Measurements from ENCODE around the gene SPSB2.

SPSB2 gene

DNA sequence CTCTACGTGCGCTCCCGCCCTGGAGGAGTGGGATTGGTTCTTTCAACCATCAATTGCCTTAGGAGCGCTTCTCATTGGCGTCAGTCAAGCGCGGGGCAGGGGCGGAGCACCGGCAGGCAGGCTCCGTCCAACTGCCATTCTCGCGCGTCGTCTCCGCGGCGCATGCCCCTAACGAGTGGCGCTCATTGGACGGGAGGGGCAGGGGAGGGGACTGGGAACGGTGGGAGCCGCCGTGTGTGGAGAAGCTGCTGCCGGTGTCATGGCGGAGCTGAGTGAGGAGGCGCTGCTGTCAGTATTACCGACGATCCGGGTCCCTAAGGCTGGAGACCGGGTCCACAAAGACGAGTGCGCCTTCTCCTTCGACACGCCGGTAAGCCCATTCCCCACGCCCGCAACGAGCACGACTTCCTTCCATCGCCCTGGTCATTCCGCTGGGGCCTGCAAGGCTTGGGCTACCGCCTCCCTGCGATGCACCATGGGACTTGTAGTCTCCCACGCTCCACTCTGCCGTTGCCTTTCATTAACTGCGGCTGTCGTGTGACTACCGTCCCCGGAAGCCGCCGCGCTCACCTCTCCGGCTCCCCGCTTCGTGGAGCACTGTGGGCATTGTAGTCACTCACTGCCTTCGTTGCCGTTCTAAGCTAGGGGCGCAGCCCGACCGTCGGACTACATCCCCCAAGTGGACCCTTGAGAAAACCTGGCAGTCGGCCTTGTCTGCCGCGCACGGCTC, 21.0 kb downstream of the SPSB2 start, which contains the start of gene USP5:
USP5 (plus strand) TSS at position 230 of the 730 bp plus-strand sequence; CDS start at position 260, 30 bp downstream.
- DNase-seq (ENCODE audit: low read depth in 2 of 2), result peak; percentile 88 to 94

DNA sequence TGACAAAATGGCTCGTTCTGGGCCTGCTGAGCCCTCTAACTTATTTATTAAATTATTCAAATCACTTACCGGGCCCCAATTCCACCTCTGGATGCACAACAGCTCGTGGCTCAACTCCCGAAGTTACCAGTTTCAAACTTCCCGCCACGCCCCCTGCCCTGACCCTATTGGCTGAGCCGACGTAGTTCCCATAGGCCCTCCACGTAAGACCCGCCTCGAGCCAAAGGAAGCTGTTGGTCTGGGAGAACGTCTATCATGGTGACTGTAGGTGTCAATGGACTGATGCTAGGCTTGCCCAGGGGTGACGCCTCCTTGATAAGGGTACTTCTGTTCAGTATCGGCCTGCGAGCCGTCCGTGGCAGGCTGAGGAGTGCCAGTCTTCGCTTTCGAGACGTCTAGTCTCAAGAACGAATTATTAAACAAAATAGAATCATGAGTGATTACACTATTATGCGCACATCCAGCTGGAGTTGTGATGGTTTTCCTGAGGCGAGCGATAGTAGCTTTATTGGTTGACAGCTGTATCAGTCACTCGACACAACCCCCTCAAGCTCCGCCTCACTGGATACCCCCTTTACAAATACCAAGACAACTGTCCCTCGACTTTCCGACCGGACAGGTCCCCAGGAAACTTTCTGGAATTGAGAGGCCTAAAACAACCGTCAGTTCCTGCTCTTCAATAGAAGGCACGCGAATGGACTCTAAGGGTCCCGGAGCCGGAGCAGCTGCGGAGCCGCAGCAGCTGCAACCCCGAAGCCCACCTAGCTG, 21.8 kb downstream of the SPSB2 start, which contains the start of gene CDCA3:
CDCA3 (minus strand) TSS at position 134 of the 768 bp plus-strand sequence. CDS start 334 bp downstream, outside the sequence.
- peak; percentile 82 to 83 for DNase-seq (ENCODE audit: low read depth in 2 of 2)

- DNase-seq (ENCODE audit: low read depth in 2 of 2), result no peak
Observed at GRCh38 chr12:6850796-6851152, 22.3 kb downstream of the SPSB2 start.

- DNase-seq (ENCODE audit: low read depth in 2 of 2), result no peak
Observed at GRCh38 chr12:6849976-6850560, 23.0 kb downstream of the SPSB2 start.

- DNase-seq (ENCODE audit: low read depth in 2 of 2), result no peak
Observed at GRCh38 chr12:6849427-6849826, 23.7 kb downstream of the SPSB2 start.

DNA sequence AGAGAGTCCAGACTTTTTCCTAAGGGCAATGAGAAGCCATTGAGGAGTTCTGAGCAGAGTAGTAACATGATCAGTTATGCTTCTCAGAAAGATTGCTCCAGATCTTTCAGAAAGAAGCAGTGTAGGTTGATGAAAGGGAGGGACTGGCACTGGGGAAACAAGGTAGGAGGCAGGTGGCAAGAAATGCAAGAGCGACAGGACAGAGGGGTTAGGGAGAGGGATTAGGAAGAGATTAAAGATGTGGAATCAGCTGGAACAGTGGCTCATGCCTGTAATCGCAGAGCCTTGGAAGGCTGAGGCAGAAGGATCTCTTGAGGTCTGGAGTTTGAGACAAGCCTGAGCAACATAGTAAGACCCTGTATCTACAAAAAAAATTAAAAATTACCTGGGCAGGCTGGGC, 25.4 kb downstream of the SPSB2 start:
- no peak for DNase-seq (ENCODE audit: low read depth in 2 of 2)

GRCh38 chr12:6846316-6846869, 26.7 kb downstream of the SPSB2 start:
- no peak for DNase-seq (ENCODE audit: low read depth in 2 of 2)

- DNase-seq (ENCODE audit: low read depth in 2 of 2), result no peak
Observed at GRCh38 chr12:6845395-6845794, 27.7 kb downstream of the SPSB2 start.

DNA sequence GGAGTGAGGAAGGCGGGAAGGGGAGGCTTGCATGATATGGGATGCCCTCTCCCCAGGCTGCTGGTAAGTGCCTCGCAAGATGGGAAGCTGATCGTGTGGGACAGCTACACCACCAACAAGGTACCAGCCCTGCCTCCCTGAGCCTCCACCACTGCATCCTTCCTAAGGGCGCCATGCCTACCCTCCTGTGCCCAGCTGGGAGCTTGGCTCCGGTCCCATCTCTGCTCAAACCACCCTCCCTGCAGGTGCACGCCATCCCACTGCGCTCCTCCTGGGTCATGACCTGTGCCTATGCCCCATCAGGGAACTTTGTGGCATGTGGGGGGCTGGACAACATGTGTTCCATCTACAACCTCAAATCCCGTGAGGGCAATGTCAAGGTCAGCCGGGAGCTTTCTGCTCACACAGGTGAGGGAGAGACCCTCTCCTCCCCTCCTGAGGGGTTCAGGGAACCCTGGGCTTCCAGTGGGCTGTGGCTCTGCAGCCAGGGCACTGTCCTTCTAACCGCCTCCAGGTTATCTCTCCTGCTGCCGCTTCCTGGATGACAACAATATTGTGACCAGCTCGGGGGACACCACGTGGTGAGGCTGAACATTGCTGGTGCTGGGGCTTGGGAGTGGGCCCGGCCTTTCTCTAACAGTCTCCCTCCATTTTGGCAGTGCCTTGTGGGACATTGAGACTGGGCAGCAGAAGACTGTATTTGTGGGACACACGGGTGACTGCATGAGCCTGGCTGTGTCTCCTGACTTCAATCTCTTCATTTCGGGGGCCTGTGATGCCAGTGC, 29.8 kb downstream of the SPSB2 start:
- DNase-seq (ENCODE audit: low read depth in 2 of 2), result no peak

DNA sequence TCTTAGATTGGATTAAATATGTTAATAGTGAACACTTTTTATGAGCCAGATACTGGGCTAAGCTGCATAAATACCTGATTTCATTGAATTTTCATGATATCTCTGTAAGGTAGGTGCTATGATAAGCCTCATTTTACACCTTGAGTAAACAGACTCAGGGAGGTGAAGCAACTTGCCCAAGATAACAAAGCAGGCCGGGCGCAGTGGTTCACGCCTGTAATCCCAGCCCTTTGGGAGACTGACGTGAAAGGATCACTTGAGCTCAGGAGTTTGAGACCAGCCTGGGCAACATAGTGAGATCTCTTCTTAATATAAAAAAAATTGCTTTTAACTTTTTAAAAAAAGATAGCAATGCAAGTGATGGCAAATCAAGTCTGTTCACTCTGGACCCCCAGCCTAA, 31.0 kb downstream of the SPSB2 start:
- DNase-seq (ENCODE audit: low read depth in 2 of 2), result no peak

- DNase-seq (ENCODE audit: low read depth in 2 of 2), result no peak
Observed at GRCh38 chr12:6840761-6841515, 32.2 kb downstream of the SPSB2 start, which contains the start of gene GNB3. Gene GNB3 (plus strand): TSS chr12:6840925. CDS start chr12:6841288, 363 bp downstream.

- no peak for DNase-seq (ENCODE audit: low read depth in 2 of 2)
Observed at GRCh38 chr12:6840330-6840729, 32.8 kb downstream of the SPSB2 start.

- DNase-seq (ENCODE audit: low read depth in 2 of 2), result no peak
Observed at GRCh38 chr12:6839482-6840201, 33.5 kb downstream of the SPSB2 start.

DNA sequence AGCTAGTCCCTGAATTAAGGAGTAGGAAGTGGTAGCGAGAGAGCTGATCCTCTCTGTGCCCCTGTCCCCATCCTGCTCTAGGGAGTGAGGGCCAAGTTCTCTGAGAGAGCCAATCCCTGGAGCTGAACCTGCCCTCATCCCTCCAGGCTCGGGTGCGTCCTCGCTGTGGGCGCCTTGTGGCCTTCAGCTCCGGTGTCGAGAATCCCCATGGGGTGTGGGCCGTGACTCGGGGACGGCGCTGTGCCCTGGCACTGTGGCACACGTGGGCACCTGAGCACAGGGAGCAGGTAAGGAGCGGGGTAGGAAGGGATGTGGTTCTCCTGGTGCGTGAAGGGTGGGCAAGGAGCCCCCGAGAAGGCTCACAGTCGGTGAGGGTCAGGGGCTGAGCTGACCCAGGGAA, 34.2 kb downstream of the SPSB2 start:
- no peak for DNase-seq (ENCODE audit: low read depth in 2 of 2)

GRCh38 chr12:6837370-6838060, 35.6 kb downstream of the SPSB2 start:
- DNase-seq (ENCODE audit: low read depth in 2 of 2), result no peak

- no peak for DNase-seq (ENCODE audit: low read depth in 2 of 2)
Observed at GRCh38 chr12:6836851-6837250, 36.3 kb downstream of the SPSB2 start.

DNA sequence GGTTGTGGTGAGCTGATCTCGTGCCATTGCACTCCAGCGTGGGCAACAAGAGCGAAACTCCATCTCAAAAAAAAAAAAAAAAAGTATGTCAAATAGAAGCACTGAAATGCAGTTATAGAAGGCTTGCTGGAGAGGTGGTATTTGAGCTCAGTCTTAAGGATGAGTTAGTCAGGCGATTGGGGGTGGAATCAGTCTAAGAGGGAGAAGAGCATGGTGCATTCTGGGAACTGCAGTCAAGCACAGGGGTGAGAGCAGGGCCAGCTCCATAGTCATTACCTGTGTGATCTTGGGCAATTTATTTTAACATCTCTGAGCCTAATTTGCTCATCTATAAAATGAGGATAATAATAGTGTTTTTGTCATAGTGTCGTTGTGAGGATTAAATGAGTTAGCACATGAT, 38.2 kb downstream of the SPSB2 start:
- no peak for DNase-seq (ENCODE audit: low read depth in 2 of 2)

DNA sequence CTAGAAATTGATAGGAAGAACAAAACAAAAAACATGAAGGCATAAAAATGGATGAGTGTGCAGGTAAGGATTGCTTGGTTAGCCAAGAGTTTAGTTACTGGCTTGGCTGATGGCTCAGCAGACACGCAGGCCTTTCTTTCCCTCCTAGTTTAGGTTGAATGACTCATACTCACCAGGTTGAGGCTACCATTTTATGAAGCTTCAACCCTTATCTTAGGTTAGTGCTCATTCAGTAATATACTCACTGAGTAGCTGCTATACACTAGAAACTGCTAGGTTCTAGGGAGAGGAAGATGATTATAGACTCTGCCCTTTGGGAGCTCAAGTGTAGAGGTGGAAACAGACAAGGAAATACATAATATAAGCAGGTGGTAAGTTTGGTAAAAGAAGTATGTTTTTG, 38.8 kb downstream of the SPSB2 start:
- DNase-seq (ENCODE audit: low read depth in 2 of 2), result no peak

GRCh38 chr12:6833189-6833890, 39.8 kb downstream of the SPSB2 start:
- DNase-seq (ENCODE audit: low read depth in 2 of 2), result no peak
